Adipocyte (in vitro differentiated cells): ENCODE measurements around the gene TMEM201.
"Not testable (repeated sequence)": the region's sequence is repeated elsewhere in the genome, so short reads cannot be mapped to it uniquely, and the experiment has no call there.

Experiments
- DNase-seq: peaks from one replicate; pipeline ENCODE4 v3.0.0-alpha.2; 2015; ENCODE audit warnings: low read depth
- H3K27me3 ChIP-seq: replicated peaks from 2 replicates; pipeline ENCODE4 v1.7.0; 2013; ENCODE audit warnings: mild to moderate bottlenecking, low read length, moderate library complexity; ENCODE audit not compliant: control insufficient read depth, insufficient read depth
- H3K36me3 ChIP-seq: 2 replicates; pipeline ENCODE4 v1.7.0; 2013; ENCODE audit warnings: low read length, mild to moderate bottlenecking, moderate library complexity; ENCODE audit not compliant: control insufficient read depth, insufficient read depth, severe bottlenecking
- H3K4me1 ChIP-seq: 2 replicates; pipeline ENCODE4 v1.7.0; 2013; ENCODE audit warnings: mild to moderate bottlenecking, low read length, moderate library complexity; ENCODE audit not compliant: control insufficient read depth, insufficient read depth
- H3K4me3 ChIP-seq: 2 replicates; pipeline ENCODE4 v1.7.0; 2013; ENCODE audit warnings: mild to moderate bottlenecking, low read length, moderate library complexity
- H3K9ac ChIP-seq: 2 replicates; pipeline ENCODE4 v1.7.0; 2013; ENCODE audit warnings: mild to moderate bottlenecking, low read length, moderate library complexity
- H3K9me3 ChIP-seq: 2 replicates; pipeline ENCODE4 v1.7.0; 2013; ENCODE audit warnings: mild to moderate bottlenecking, low read length, moderate library complexity; ENCODE audit not compliant: control insufficient read depth

TMEM201 gene

GRCh38 chr1:9558271-9558945 is 30.3 kb upstream of the TMEM201 start:
- H3K36me3 ChIP-seq = peaks cover 26% of the 10 kb centered on the region
- H3K4me3 ChIP-seq = no peak overlapping the region
- no peak overlapping the region for H3K9ac ChIP-seq
- H3K4me1 ChIP-seq = peaks cover 41% of the 10 kb centered on the region
- no peak for DNase-seq
- no peaks in the 10 kb centered on the region for H3K27me3 ChIP-seq
- no peaks in the 10 kb centered on the region for H3K9me3 ChIP-seq

GRCh38 chr1:9558946-9559545 is 29.7 kb upstream of the TMEM201 start:
- DNase-seq = no peak
- Histone ChIP-seq H3K4me3 (no peak overlapping the region), H3K4me1 (peaks cover 41% of the 10 kb centered on the region), H3K9me3 (peaks cover under 1% of the 10 kb centered on the region), H3K36me3 (peaks cover 23% of the 10 kb centered on the region), H3K27me3 (no peaks in the 10 kb centered on the region), H3K9ac (no peak overlapping the region)

- Histone ChIP-seq H3K9me3 (peaks cover 2% of the 10 kb centered on the region), H3K27me3 (no peaks in the 10 kb centered on the region), H3K36me3 (peaks cover 22% of the 10 kb centered on the region), H3K9ac (no peak overlapping the region), H3K4me3 (no peak overlapping the region), H3K4me1 (peaks cover 39% of the 10 kb centered on the region)
- no peak for DNase-seq
Measured at GRCh38 chr1:9559673-9560072, 29.0 kb upstream of the TMEM201 start.

GRCh38 chr1:9560090-9560489 is 28.6 kb upstream of the TMEM201 start:
- H3K27me3 ChIP-seq, DNase-seq, H3K9ac ChIP-seq, H3K9me3 ChIP-seq, H3K4me3 ChIP-seq: not testable (repeated sequence)
- peaks cover 22% of the 10 kb centered on the region for H3K36me3 ChIP-seq
- H3K4me1 ChIP-seq = peaks cover 36% of the 10 kb centered on the region

- Histone ChIP-seq H3K9ac (peak overlapping the region; percentile 27), H3K4me1 (peaks cover 29% of the 10 kb centered on the region), H3K36me3 (peaks cover 20% of the 10 kb centered on the region), H3K9me3 (peaks cover 2% of the 10 kb centered on the region), H3K27me3 (no peaks in the 10 kb centered on the region), H3K4me3 (no peak overlapping the region)
- DNase-seq = peak; percentile 90
Measured at GRCh38 chr1:9561429-9561828, 27.3 kb upstream of the TMEM201 start.

- Histone ChIP-seq H3K27me3 (no peaks in the 10 kb centered on the region), H3K4me1 (peaks cover 29% of the 10 kb centered on the region), H3K4me3 (no peak overlapping the region), H3K36me3 (peaks cover 15% of the 10 kb centered on the region), H3K9ac (no peak overlapping the region), H3K9me3 (no peaks in the 10 kb centered on the region)
- DNase-seq = no peak
Measured at GRCh38 chr1:9569267-9569666, 19.4 kb upstream of the TMEM201 start.

GRCh38 chr1:9570886-9571529 is 17.7 kb upstream of the TMEM201 start:
- peaks cover 24% of the 10 kb centered on the region for H3K36me3 ChIP-seq
- not testable (repeated sequence) for H3K9me3 ChIP-seq, H3K4me3 ChIP-seq, DNase-seq, H3K27me3 ChIP-seq
- peaks cover 26% of the 10 kb centered on the region for H3K4me1 ChIP-seq
- H3K9ac ChIP-seq = peak overlapping the region; percentile 61

- peak; percentile 59 for DNase-seq
- H3K27me3 ChIP-seq = no peaks in the 10 kb centered on the region
- H3K36me3 ChIP-seq = peaks cover 29% of the 10 kb centered on the region
- H3K9me3 ChIP-seq = no peaks in the 10 kb centered on the region
- no peak overlapping the region for H3K4me3 ChIP-seq
- H3K4me1 ChIP-seq = peaks cover 33% of the 10 kb centered on the region
- no peak overlapping the region for H3K9ac ChIP-seq
Measured at GRCh38 chr1:9573723-9574122, 15.0 kb upstream of the TMEM201 start.

- Histone ChIP-seq H3K9ac (no peak overlapping the region), H3K4me3 (no peak overlapping the region), H3K27me3 (no peaks in the 10 kb centered on the region), H3K9me3 (no peaks in the 10 kb centered on the region), H3K4me1 (peaks cover 25% of the 10 kb centered on the region), H3K36me3 (peaks cover 41% of the 10 kb centered on the region)
- DNase-seq = no peak
Measured at GRCh38 chr1:9575486-9575885, 13.2 kb upstream of the TMEM201 start.

- Histone ChIP-seq H3K4me3 (no peak overlapping the region), H3K27me3 (no peaks in the 10 kb centered on the region), H3K4me1 (peaks cover 11% of the 10 kb centered on the region), H3K9me3 (no peaks in the 10 kb centered on the region), H3K36me3 (peaks cover 43% of the 10 kb centered on the region), H3K9ac (no peak overlapping the region)
- DNase-seq = no peak
Measured at GRCh38 chr1:9576903-9577302, 11.8 kb upstream of the TMEM201 start.

GRCh38 chr1:9577423-9577822 is 11.3 kb upstream of the TMEM201 start:
- Histone ChIP-seq H3K36me3 (peaks cover 47% of the 10 kb centered on the region), H3K4me1 (peaks cover 10% of the 10 kb centered on the region), H3K9me3 (no peaks in the 10 kb centered on the region), H3K27me3 (no peaks in the 10 kb centered on the region), H3K4me3 (no peak overlapping the region), H3K9ac (no peak overlapping the region)
- no peak for DNase-seq
